ENCODE measurements around the gene ADTRP. TPM values are rescaled to one million over a fixed set of nuclear protein-coding genes. Genes with fewer than 3 reads are reported as not detected.
A peak's percentile ranks its signal among the peaks of the same experiment; 100 is the strongest.

The ADTRP gene
- total RNA-seq, 1 donor from 2014 or later, result 1.4 TPM

DNA sequence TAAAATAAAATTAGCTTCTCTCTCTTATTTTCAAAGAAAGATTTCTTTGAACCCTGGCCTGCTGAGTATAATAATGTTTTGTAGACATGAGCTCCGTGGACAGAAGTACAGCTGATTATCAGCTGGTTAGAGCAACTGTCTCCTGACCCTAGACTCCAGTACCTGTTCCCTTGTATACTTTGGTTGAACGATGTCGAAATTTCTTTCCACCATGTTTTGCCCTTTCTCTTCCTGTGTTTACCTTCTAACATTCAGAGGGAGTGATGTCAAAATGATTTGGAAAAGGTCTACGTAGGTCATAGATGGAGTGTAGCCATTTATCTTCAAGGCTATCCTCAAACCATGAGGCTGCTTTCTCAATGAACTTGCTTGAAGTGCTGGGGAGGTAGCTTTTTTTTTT lies 16.8 kb upstream of the ADTRP start:
- peaks cover 16% of the 10 kb centered on the region for H3K9me3 Mint-ChIP-seq
- H3K27me3 Mint-ChIP-seq, result no peaks in the 10 kb centered on the region
- peaks cover 26% of the 10 kb centered on the region for H3K4me1 Mint-ChIP-seq (ENCODE audit: unreplicated experiment)
- H3K4me3 Mint-ChIP-seq, result peak overlapping the region; percentile 76
- H3K27ac Mint-ChIP-seq, result peak overlapping the region; percentile 93
- H3K36me3 Mint-ChIP-seq, result peaks cover 6% of the 10 kb centered on the region
- TF ChIP-seq, protein P1, sequence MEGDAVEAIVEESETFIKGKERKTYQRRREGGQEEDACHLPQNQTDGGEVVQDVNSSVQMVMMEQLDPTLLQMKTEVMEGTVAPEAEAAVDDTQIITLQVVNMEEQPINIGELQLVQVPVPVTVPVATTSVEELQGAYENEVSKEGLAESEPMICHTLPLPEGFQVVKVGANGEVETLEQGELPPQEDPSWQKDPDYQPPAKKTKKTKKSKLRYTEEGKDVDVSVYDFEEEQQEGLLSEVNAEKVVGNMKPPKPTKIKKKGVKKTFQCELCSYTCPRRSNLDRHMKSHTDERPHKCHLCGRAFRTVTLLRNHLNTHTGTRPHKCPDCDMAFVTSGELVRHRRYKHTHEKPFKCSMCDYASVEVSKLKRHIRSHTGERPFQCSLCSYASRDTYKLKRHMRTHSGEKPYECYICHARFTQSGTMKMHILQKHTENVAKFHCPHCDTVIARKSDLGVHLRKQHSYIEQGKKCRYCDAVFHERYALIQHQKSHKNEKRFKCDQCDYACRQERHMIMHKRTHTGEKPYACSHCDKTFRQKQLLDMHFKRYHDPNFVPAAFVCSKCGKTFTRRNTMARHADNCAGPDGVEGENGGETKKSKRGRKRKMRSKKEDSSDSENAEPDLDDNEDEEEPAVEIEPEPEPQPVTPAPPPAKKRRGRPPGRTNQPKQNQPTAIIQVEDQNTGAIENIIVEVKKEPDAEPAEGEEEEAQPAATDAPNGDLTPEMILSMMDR (conservative IDR thresholded peaks at IDR 0.05), result no peak
- DNase-seq (ENCODE audit: extremely low spot score, unreplicated experiment), result no peak

- TF ChIP-seq, protein P1 (conservative IDR thresholded peaks at IDR 0.05), result no peak
- Mint-ChIP-seq H3K27ac (peak overlapping the region; percentile 76), H3K4me1 (ENCODE audit: unreplicated experiment) (peaks cover 23% of the 10 kb centered on the region), H3K27me3 (no peaks in the 10 kb centered on the region), H3K36me3 (peaks cover 6% of the 10 kb centered on the region), H3K4me3 (no peak overlapping the region), H3K9me3 (peaks cover 16% of the 10 kb centered on the region)
- DNase-seq (ENCODE audit: extremely low spot score, unreplicated experiment), result no peak
Measured at GRCh38 chr6:11793277-11793676, 14.7 kb upstream of the ADTRP start.

DNA sequence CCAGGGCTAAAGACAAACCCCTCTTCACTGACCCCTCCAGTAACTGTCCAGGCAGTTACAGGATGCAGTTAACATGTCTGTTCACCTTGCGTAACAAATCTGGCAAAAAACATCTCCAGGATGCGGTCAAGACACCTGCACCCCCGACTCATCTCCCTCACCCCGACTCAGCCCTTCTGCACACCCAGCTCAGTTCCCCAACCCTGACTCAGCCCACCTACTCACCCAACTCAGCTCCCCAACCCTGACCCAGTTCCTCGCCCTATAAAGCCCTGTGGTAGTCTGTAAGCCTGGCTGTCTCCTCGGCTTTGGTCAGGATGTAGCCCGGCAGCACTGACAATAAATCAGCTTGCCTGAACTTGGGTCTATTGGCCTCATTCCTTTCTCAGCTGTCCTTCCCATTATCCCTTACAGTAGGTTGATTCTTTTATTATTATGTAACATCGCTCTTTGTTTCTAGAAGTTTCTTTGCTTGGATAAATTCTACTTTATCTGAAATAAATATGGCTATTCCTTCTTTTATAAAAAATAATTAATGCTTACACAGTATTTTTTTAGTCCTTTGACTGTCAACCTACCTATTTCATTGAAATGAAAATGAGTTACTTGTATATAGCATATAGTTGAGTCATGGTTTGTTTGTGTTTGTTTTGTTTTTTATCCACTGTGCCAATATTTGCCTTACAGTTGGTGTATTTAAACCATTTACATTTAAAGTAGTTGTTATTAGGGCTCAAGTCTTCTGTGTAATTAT lies 12.9 kb upstream of the ADTRP start:
- Mint-ChIP-seq H3K9me3 (peaks cover 16% of the 10 kb centered on the region), H3K4me1 (ENCODE audit: unreplicated experiment) (peaks cover 15% of the 10 kb centered on the region)

DNA sequence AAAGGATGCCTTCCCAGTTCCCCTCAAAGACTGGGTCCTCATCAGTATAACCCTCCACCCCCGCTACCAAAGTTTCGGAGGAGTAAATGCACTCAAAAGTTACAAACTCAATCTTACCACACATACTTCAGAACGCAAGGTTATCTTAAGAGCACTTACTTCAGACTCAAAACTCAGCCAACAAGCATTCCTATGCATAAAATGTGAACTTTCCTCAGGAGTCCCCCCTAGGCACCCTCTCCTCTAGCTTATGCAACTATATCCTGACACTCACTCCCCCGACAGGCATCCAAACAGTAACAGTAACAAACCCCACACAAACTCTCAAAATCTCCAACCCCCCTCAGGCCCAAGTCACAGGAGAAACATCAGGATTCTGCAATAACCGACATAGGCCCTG lies 11.1 kb upstream of the ADTRP start:
- Mint-ChIP-seq H3K9me3 (peaks cover 13% of the 10 kb centered on the region), H3K4me1 (ENCODE audit: unreplicated experiment) (peaks cover 7% of the 10 kb centered on the region), H3K36me3 (peaks cover 6% of the 10 kb centered on the region), H3K27ac (no peak overlapping the region), H3K27me3 (no peaks in the 10 kb centered on the region), H3K4me3 (no peak overlapping the region)
- no peak for DNase-seq (ENCODE audit: extremely low spot score, unreplicated experiment)
- TF ChIP-seq, protein P1 (conservative IDR thresholded peaks at IDR 0.05), result no peak

More for the DNA sequence above, 12.9 kb upstream of the ADTRP start:
- no peak for DNase-seq (ENCODE audit: extremely low spot score, unreplicated experiment)
- Mint-ChIP-seq H3K27me3 (no peaks in the 10 kb centered on the region), H3K4me3 (no peak overlapping the region), H3K36me3 (peaks cover 6% of the 10 kb centered on the region), H3K27ac (no peak overlapping the region)
- TF ChIP-seq, protein P1 (conservative IDR thresholded peaks at IDR 0.05), result no peak

GRCh38 chr6:11788043-11788442 lies 9.4 kb upstream of the ADTRP start:
- Mint-ChIP-seq H3K4me1 (ENCODE audit: unreplicated experiment) (peaks cover 4% of the 10 kb centered on the region), H3K36me3 (peaks cover 4% of the 10 kb centered on the region)

More at GRCh38 chr6:11788043-11788442, 9.4 kb upstream of the ADTRP start:
- H3K4me3 Mint-ChIP-seq, result no peak overlapping the region
- H3K9me3 Mint-ChIP-seq, result peaks cover 9% of the 10 kb centered on the region
- TF ChIP-seq, protein P1 (conservative IDR thresholded peaks at IDR 0.05), result no peak
- H3K27me3 Mint-ChIP-seq, result no peaks in the 10 kb centered on the region
- H3K27ac Mint-ChIP-seq, result no peak overlapping the region
- no peak for DNase-seq (ENCODE audit: extremely low spot score, unreplicated experiment)

All from type B pancreatic cell (in vitro differentiated cells).